ENCODE data around the gene RASSF1. TPM values are rescaled to one million over a fixed set of nuclear protein-coding genes. Genes with fewer than 3 reads are reported as not detected.

The RASSF1 gene
- total RNA-seq, 4 donors from 2014 or later = 33.9 to 63.3 (median 39.7) TPM

- peak overlapping the region; percentile 89 for H3K27ac ChIP-seq
- H3K4me3 ChIP-seq = peak overlapping the region; percentile 71
- H3K27me3 ChIP-seq = no peaks in the 10 kb centered on the region
- peak in 1 of 2 donors; percentile 75 for DNase-seq (ENCODE audit: low spot score in 2 of 2)
- H3K9me3 ChIP-seq = no peaks in the 10 kb centered on the region
- H3K36me3 ChIP-seq = peaks cover 9% of the 10 kb centered on the region
- TF ChIP-seq POLR2A (IDR thresholded peaks at IDR 0.05) = no peak
- TF ChIP-seq EP300 (IDR thresholded peaks at IDR 0.05) = no peak
- TF ChIP-seq POLR2AphosphoS5 (IDR thresholded peaks at IDR 0.05) = no peak
- TF ChIP-seq CTCF (IDR thresholded peaks at IDR 0.05) = no peak
- WGBS = 45% methylated on average over 9 of the region's 9 CpGs
- H3K4me1 ChIP-seq = peaks cover 42% of the 10 kb centered on the region
These were observed 42.5 kb downstream of the RASSF1 start for GRCh38 chr3:50297896-50298725.

DNA sequence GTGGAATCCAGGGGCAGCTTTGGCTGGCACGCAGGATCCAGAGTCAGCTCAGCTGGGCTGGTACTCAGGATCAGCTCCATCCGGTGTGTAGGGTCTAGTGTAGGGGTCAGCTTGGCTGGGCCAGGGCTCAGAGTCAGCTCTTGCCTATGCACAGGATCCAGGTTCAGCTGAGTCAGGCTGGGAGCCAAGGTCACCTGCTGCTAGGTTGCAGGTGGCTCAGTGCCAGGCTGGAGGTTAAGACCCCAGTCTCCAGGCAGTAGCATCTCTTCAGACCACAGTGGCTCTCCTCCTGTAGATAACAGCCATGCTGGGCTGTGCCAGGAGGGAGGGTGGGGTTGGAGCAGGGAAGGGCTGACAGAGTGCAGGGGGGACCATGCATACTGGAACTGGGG is 43.3 kb downstream of the RASSF1 start:
- Histone ChIP-seq H3K27ac (no peak overlapping the region), H3K4me3 (no peak overlapping the region), H3K4me1 (peaks cover 45% of the 10 kb centered on the region), H3K9me3 (no peaks in the 10 kb centered on the region), H3K27me3 (no peaks in the 10 kb centered on the region), H3K36me3 (peaks cover 9% of the 10 kb centered on the region)
- TF ChIP-seq EP300 (IDR thresholded peaks at IDR 0.05) (no peak), CTCF (IDR thresholded peaks at IDR 0.05) (no peak), POLR2A (IDR thresholded peaks at IDR 0.05) (no peak), POLR2AphosphoS5 (IDR thresholded peaks at IDR 0.05) (no peak)
- no CpG with 5 or more reads among the region's 2 CpGs for WGBS
- DNase-seq (ENCODE audit: low spot score in 2 of 2) = peak in 1 of 2 donors; percentile 77

GRCh38 chr3:50296721-50297383 is 43.8 kb downstream of the RASSF1 start:
- H3K4me1 ChIP-seq = peaks cover 43% of the 10 kb centered on the region
- peak in 1 of 2 donors; percentile 71 for DNase-seq (ENCODE audit: low spot score in 2 of 2)
- H3K4me3 ChIP-seq = no peak overlapping the region
- H3K27me3 ChIP-seq = no peaks in the 10 kb centered on the region
- H3K27ac ChIP-seq = no peak overlapping the region
- peaks cover 9% of the 10 kb centered on the region for H3K36me3 ChIP-seq
- WGBS = 91% methylated on average over 8 of the region's 18 CpGs
- no peaks in the 10 kb centered on the region for H3K9me3 ChIP-seq
- TF ChIP-seq CTCF (IDR thresholded peaks at IDR 0.05) (no peak), POLR2A (IDR thresholded peaks at IDR 0.05) (no peak), EP300 (IDR thresholded peaks at IDR 0.05) (no peak), POLR2AphosphoS5 (IDR thresholded peaks at IDR 0.05) (no peak)

DNA sequence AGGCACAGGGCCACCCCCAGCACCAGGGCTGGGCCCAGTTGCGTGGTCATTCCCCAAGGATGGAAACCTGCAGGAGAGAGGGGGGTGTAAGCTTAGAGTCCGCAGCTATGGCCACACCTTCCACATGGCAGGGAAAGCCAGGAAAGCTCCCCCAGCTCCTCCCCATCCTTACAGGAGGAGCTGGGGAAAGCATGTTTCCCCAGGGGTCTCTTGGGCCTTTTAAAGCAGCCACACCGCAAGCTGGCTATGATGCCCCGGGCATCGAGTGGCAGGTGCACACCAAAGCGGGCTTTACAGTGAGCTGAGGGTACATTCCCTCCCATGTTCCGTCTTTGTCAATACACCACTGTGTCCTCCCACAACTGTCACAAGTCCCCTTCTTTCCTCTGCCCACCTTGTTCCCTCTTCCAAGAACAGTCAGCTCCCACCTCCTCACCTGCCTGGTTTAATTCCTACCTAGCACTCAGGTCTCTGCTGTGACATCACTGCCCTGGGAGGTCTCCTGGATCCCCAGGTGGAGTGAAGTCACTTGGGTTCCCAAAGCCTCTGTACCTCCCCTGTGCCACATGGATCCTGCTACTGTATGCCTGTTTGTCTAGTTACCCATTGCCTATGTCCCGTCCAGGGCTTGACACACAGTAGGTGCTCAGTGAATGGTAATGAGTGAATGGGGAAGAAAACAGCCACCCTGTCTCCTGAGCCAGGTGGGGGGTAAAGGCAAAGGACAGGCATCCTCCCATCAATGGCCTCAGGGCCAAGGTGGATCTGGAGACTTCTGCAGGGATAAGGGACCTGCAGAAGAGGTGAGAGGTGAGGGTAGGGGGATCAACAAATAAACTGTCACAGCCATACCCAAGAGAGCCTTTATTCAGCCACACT is 44.8 kb downstream of the RASSF1 start:
- Histone ChIP-seq H3K36me3 (peaks cover 9% of the 10 kb centered on the region), H3K4me3 (no peak overlapping the region), H3K27ac (no peak overlapping the region), H3K4me1 (peaks cover 47% of the 10 kb centered on the region), H3K27me3 (no peaks in the 10 kb centered on the region), H3K9me3 (no peaks in the 10 kb centered on the region)
- WGBS = 81% methylated on average over 6 of the region's 8 CpGs
- TF ChIP-seq POLR2AphosphoS5 (IDR thresholded peaks at IDR 0.05) = no peak
- TF ChIP-seq CTCF (IDR thresholded peaks at IDR 0.05) = no peak
- TF ChIP-seq EP300 (IDR thresholded peaks at IDR 0.05) = no peak
- TF ChIP-seq POLR2A (IDR thresholded peaks at IDR 0.05) = no peak
- DNase-seq (ENCODE audit: low spot score in 2 of 2) = no peak

Data from suprapubic skin (tissue), 4 donors.